Smooth muscle cell (in vitro differentiated cells): Measurements from ENCODE around the gene HOXA3. TPM values are rescaled to one million over a fixed set of nuclear protein-coding genes. Genes with fewer than 3 reads are reported as not detected.

Experiments
- DNase-seq: peaks from one replicate; lab custom pipeline; 2025; ENCODE audit not compliant: unreplicated experiment; lab: John Stamatoyannopoulos, UW
- H2AFZ ChIP-seq: fragments of 200-600 bp; sonication (generic); 2 replicates; pipeline ENCODE4 v1.6.0; 2016; ENCODE audit warnings: antibody characterized with exemption, low read depth, mild to moderate bottlenecking
- H3F3A ChIP-seq: fragments of 200-600 bp; sonication (generic); 2 replicates; pipeline ENCODE4 v1.6.0; 2017; ENCODE audit warnings: antibody characterized with exemption, low read depth
- H3K27ac ChIP-seq: fragments of 200-600 bp; sonication (generic); 2 replicates; pipeline ENCODE4 v1.5.1; 2016; ENCODE audit warnings: low read depth, mild to moderate bottlenecking
- H3K27me3 ChIP-seq: fragments of 200-600 bp; sonication (generic); 2 replicates; pipeline ENCODE4 v1.6.1; 2016; ENCODE audit warnings: low read depth, mild to moderate bottlenecking
- H3K36me3 ChIP-seq: fragments of 200-600 bp; sonication (generic); 2 replicates; pipeline ENCODE4 v1.5.1; 2016; ENCODE audit warnings: low read depth
- H3K4me1 ChIP-seq: fragments of 200-600 bp; sonication (generic); 2 replicates; pipeline ENCODE4 v1.5.1; 2016; ENCODE audit warnings: low read depth
- H3K4me2 ChIP-seq: fragments of 200-600 bp; sonication (generic); 2 replicates; pipeline ENCODE4 v1.6.0; 2016; ENCODE audit warnings: mild to moderate bottlenecking
- H3K4me3 ChIP-seq: fragments of 200-600 bp; sonication (generic); 2 replicates; pipeline ENCODE4 v1.5.1; 2016; ENCODE audit warnings: mild to moderate bottlenecking
- H3K79me2 ChIP-seq: fragments of 200-600 bp; sonication (generic); 2 replicates; pipeline ENCODE4 v1.6.0; 2016; ENCODE audit warnings: low read depth, mild to moderate bottlenecking
- H3K9ac ChIP-seq: fragments of 200-600 bp; sonication (generic); 2 replicates; pipeline ENCODE4 v1.6.0; 2016; ENCODE audit warnings: low read depth
- H3K9me3 ChIP-seq: fragments of 200-600 bp; sonication (generic); replicated peaks from 2 replicates; pipeline ENCODE4 v1.5.1; 2016; ENCODE audit warnings: low read depth
- H4K20me1 ChIP-seq: fragments of 200-600 bp; sonication (generic); 2 replicates; pipeline ENCODE4 v1.6.0; 2016; ENCODE audit warnings: low read depth
- WGBS: methylation state at CpG from one replicate; pipeline ENCODE4 v1.1.7; 2016; ENCODE audit warnings: low lambda C conversion rate; 5-methylcytosine and 5-hydroxymethylcytosine counted together
- polyA plus RNA-seq: library from polyadenylated mRNA; unstranded; fragments of >200 nt; fragmentation: Nextera tagmentation; extraction: Ambion mirVana; gene quantifications from 2 replicates; pipeline ENCODE4 v1.2.1, GENCODE V29; 2016
- total RNA-seq: library from RNA; depleted of rRNA; stranded (reverse); fragments of >200 nt; gene quantifications from 2 replicates; pipeline ENCODE4 v1.2.3, GENCODE V29; 2014
- TF ChIP-seq, protein P1 (sequence below): fragments of 200-600 bp; sonication (generic); IDR thresholded peaks from 2 replicates; pipeline ENCODE4 v1.5.1; 2017; ENCODE audit warnings: borderline replicate concordance, mild to moderate bottlenecking, antibody characterized with exemption; ENCODE audit not compliant: insufficient read depth, poor library complexity, severe bottlenecking

The HOXA3 gene
- total and polyA plus RNA-seq, 2 experiments from 2014 or later = 0.13 to 0.31 TPM

DNA sequence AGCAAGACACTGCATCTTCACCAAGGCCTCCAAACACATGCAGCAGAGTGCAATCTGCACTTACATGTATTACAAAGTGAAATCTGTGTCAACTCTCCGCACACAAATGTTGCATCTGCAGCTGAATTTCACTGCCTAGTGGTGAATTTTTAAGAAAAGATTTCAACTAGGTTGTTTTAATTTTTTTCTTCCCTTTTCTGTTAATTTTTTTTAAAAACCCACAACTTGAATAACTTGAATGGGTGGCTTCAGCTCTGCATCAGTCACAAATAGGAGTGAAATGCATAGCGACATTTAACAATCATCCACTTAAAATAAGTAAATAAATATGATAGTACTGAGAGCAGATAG is 41.6 kb upstream of the HOXA3 start:
- H4K20me1 ChIP-seq = peaks cover 41% of the 10 kb centered on the region
- TF ChIP-seq, protein P1, sequence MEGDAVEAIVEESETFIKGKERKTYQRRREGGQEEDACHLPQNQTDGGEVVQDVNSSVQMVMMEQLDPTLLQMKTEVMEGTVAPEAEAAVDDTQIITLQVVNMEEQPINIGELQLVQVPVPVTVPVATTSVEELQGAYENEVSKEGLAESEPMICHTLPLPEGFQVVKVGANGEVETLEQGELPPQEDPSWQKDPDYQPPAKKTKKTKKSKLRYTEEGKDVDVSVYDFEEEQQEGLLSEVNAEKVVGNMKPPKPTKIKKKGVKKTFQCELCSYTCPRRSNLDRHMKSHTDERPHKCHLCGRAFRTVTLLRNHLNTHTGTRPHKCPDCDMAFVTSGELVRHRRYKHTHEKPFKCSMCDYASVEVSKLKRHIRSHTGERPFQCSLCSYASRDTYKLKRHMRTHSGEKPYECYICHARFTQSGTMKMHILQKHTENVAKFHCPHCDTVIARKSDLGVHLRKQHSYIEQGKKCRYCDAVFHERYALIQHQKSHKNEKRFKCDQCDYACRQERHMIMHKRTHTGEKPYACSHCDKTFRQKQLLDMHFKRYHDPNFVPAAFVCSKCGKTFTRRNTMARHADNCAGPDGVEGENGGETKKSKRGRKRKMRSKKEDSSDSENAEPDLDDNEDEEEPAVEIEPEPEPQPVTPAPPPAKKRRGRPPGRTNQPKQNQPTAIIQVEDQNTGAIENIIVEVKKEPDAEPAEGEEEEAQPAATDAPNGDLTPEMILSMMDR = no peak
- WGBS = 27% methylated on average over 2 of the region's 2 CpGs
- H3K9me3 ChIP-seq = no peaks in the 10 kb centered on the region
- H3K4me1 ChIP-seq = no peaks in the 10 kb centered on the region
- peak overlapping the region; percentile 87 for H3K27ac ChIP-seq
- peaks cover 5% of the 10 kb centered on the region for H3F3A ChIP-seq
- peaks cover 100% of the 10 kb centered on the region for H3K79me2 ChIP-seq
- no peaks in the 10 kb centered on the region for H3K27me3 ChIP-seq
- peak overlapping the region; percentile 6 for H2AFZ ChIP-seq
- DNase-seq = no peak
- H3K4me2 ChIP-seq = peak overlapping the region; percentile 89
- no peaks in the 10 kb centered on the region for H3K36me3 ChIP-seq
- peak overlapping the region; percentile 66 for H3K9ac ChIP-seq
- peak overlapping the region; percentile 67 for H3K4me3 ChIP-seq

DNA sequence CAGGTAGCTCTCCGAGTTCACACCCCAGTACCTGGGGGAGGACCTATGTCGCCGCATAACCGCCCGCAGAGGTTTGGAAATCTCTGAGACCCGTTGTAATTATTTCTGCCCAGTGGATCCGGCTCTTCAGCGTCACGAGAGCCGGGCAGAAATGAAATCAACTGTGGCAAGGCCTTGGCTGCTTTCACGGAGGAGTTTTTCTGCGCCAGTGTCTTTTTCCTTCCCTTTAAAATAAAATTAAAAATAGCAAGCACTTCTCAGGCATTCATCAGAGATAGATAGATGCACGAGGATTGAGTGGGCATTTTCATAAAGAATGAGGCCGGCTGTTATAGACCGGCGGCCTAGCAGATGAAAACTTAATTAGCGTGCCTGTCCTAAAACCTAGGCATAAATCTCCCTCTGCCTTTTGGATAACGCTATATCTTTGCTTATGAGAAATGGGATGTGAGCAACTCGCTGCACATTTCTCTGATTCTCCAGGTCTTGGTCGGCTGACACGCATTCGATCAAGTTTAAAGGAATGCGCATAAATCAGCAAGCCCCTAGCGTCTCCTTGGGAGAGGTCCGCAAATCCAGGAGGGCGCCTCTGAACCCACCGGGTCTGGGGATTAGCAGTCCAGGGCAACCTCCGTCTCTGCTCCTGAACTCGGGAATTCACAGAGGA is 41.1 kb upstream of the HOXA3 start:
- Histone ChIP-seq H3K27me3 (no peaks in the 10 kb centered on the region), H3K4me2 (peak overlapping the region; percentile 89), H3F3A (peaks cover 5% of the 10 kb centered on the region), H3K27ac (peak overlapping the region; percentile 87), H3K4me3 (peak overlapping the region; percentile 67), H3K36me3 (no peaks in the 10 kb centered on the region), H3K9ac (peak overlapping the region; percentile 66), H3K79me2 (peaks cover 100% of the 10 kb centered on the region), H4K20me1 (peaks cover 36% of the 10 kb centered on the region), H3K4me1 (no peaks in the 10 kb centered on the region), H2AFZ (peak overlapping the region; percentile 6), H3K9me3 (no peaks in the 10 kb centered on the region)
- WGBS = 14% methylated on average over 29 of the region's 29 CpGs
- TF ChIP-seq, protein P1 = no peak
- no peak for DNase-seq

DNA sequence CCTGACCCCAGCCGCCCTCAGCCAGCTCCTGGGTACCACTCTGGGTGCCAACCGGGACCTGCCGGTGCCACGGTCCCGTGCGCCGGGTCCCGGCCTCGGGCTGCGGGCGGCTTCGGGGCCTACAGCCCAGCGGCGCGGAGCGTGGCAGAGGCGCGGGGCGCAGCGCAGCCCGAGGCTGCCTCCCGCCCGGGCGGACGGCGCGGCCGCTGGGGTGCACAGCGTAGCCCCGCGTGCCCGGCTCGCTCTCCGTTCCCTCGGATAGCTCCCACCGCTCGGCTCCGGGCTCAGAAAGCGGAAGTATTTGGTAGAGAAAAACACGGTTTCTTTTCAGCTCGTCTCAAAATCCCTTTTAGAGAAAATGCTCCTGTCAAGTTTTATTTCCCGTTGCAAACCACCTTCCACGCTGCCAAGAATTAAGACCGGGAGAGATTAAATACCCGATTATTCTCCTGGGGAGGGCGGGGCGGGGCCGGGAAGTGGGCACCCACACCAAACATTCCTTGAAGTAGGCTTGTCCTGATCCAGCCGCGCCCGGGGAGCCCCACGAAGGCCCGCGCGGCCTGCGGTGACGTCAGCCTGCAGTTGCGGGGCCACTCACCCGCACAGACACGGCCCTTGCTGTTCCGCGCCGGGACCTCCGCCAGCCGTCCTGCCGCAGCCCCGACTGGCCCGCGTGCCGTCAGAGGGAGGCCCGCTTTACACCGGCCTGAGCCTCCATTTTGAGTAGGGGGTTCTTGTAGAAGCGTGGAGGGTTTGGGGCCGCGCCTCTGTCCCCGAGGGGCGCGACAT is 40.4 kb upstream of the HOXA3 start:
- Histone ChIP-seq H3K9me3 (no peaks in the 10 kb centered on the region), H3K27ac (peak overlapping the region; percentile 87), H3K4me3 (peak overlapping the region; percentile 67), H3K4me1 (no peaks in the 10 kb centered on the region), H2AFZ (peak overlapping the region; percentile 73), H3K36me3 (no peaks in the 10 kb centered on the region), H3K27me3 (no peaks in the 10 kb centered on the region), H3K9ac (peak overlapping the region; percentile 66), H4K20me1 (peaks cover 29% of the 10 kb centered on the region), H3F3A (peaks cover 4% of the 10 kb centered on the region), H3K79me2 (peaks cover 100% of the 10 kb centered on the region), H3K4me2 (peak overlapping the region; percentile 89)
- no peak for DNase-seq
- TF ChIP-seq, protein P1 = no peak
- WGBS = 8% methylated on average over 78 of the region's 78 CpGs
